ENCODE results near the gene RFX8. TPM values are rescaled to one million over a fixed set of nuclear protein-coding genes. Genes with fewer than 3 reads are reported as not detected.

Gene RFX8
- polyA plus RNA-seq, 3 donors, result not detected

- Mint-ChIP-seq H3K4me1 (peaks cover 14% of the 10 kb centered on the region), H3K9me3 (peaks cover 0 to 4% (median 0%) of the 10 kb centered on the region in 7 donors), H3K27ac (no peak overlapping the region), H3K36me3 (peaks cover 0 to 5% of the 10 kb centered on the region in 2 donors), H3K27me3 (ENCODE audit: low read depth in 3 of 3) (peaks cover 34 to 50% (median 37%) of the 10 kb centered on the region in 3 donors), H3K4me3 (no peak overlapping the region)
- Histone ChIP-seq H3K36me3 (replicated peaks in 1 of 2; ENCODE audit: control insufficient read depth in 1 of 2, insufficient read depth in 2 of 2, low read length in 2 of 2) (no peaks in the 10 kb centered on the region), H3K79me2 (ENCODE audit: insufficient read depth, low read length) (no peaks in the 10 kb centered on the region), H3K4me1 (ENCODE audit: control insufficient read depth in 1 of 2, insufficient read depth in 2 of 2, low read length in 2 of 2) (peaks cover 11 to 17% of the 10 kb centered on the region in 2 donors), H3K4me3 (replicated peaks in 1 of 3; ENCODE audit: low read depth in 2 of 3, low read length in 3 of 3) (no peak overlapping the region), H3K4me2 (replicated peaks; ENCODE audit: extremely low read depth, low read length, poor library complexity, severe bottlenecking) (no peak overlapping the region), H3K9me3 (replicated peaks in 1 of 2; ENCODE audit: control insufficient read depth in 1 of 2, insufficient read depth in 1 of 2, low read length in 2 of 2) (peaks cover 0 to 16% of the 10 kb centered on the region in 2 donors), H2AFZ (ENCODE audit: insufficient read depth, low read depth, low read length, poor library complexity, severe bottlenecking) (no peak overlapping the region), H3K27ac (ENCODE audit: low read depth in 1 of 2, low read length in 2 of 2) (no peak overlapping the region), H3K27me3 (ENCODE audit: control insufficient read depth in 2 of 2, insufficient read depth in 2 of 2, low read length in 2 of 2) (peaks cover 34 to 35% of the 10 kb centered on the region in 2 donors), H3K9ac (ENCODE audit: insufficient read depth, low read length, poor library complexity, severe bottlenecking) (no peak overlapping the region), H4K20me1 (ENCODE audit: insufficient read depth, low read length) (no peaks in the 10 kb centered on the region)
- no peak for TF ChIP-seq CTCF (IDR thresholded peaks at IDR 0.05)
- no peak for DNase-seq
- 92% methylated on average over 3 of the region's 7 CpGs for WGBS (ENCODE audit: insufficient coverage)
- intact Hi-C loops (cut with micrococcal nuclease), result no loop called here
Observed at GRCh38 chr2:101383016-101383541, 91.8 kb downstream of the RFX8 start.

GRCh38 chr2:101382442-101382841, 92.5 kb downstream of the RFX8 start:
- H3K79me2 ChIP-seq (ENCODE audit: insufficient read depth, low read length), result no peaks in the 10 kb centered on the region
- no peak for DNase-seq
- intact Hi-C loops (cut with micrococcal nuclease), result no loop called here
- peaks cover 0 to 10% of the 10 kb centered on the region in 2 donors for H3K9me3 ChIP-seq (replicated peaks in 1 of 2; ENCODE audit: control insufficient read depth in 1 of 2, insufficient read depth in 1 of 2, low read length in 2 of 2)
- H3K4me1 ChIP-seq (ENCODE audit: control insufficient read depth in 1 of 2, insufficient read depth in 2 of 2, low read length in 2 of 2), result peaks cover 7 to 13% of the 10 kb centered on the region in 2 donors
- Mint-ChIP-seq H3K4me3 (no peak overlapping the region), H3K27ac (no peak overlapping the region), H3K27me3 (ENCODE audit: low read depth in 3 of 3) (peaks cover 28 to 44% (median 31%) of the 10 kb centered on the region in 3 donors), H3K4me1 (peaks cover 10% of the 10 kb centered on the region), H3K36me3 (peaks cover 0 to 5% of the 10 kb centered on the region in 2 donors), H3K9me3 (peaks cover 0 to 4% (median 0%) of the 10 kb centered on the region in 7 donors)
- peaks cover 28% of the 10 kb centered on the region in 2 donors for H3K27me3 ChIP-seq (ENCODE audit: control insufficient read depth in 2 of 2, insufficient read depth in 2 of 2, low read length in 2 of 2)
- no peak for TF ChIP-seq CTCF (IDR thresholded peaks at IDR 0.05)
- no peak overlapping the region for H2AFZ ChIP-seq (ENCODE audit: insufficient read depth, low read depth, low read length, poor library complexity, severe bottlenecking)
- no peak overlapping the region for H3K4me3 ChIP-seq (replicated peaks in 1 of 3; ENCODE audit: low read depth in 2 of 3, low read length in 3 of 3)
- H3K27ac ChIP-seq (ENCODE audit: low read depth in 1 of 2, low read length in 2 of 2), result no peak overlapping the region
- no peak overlapping the region for H3K9ac ChIP-seq (ENCODE audit: insufficient read depth, low read length, poor library complexity, severe bottlenecking)
- 71% methylated on average over 1 of the region's 2 CpGs for WGBS (ENCODE audit: insufficient coverage)
- H3K36me3 ChIP-seq (replicated peaks in 1 of 2; ENCODE audit: control insufficient read depth in 1 of 2, insufficient read depth in 2 of 2, low read length in 2 of 2), result no peaks in the 10 kb centered on the region
- H3K4me2 ChIP-seq (replicated peaks; ENCODE audit: extremely low read depth, low read length, poor library complexity, severe bottlenecking), result no peak overlapping the region
- no peaks in the 10 kb centered on the region for H4K20me1 ChIP-seq (ENCODE audit: insufficient read depth, low read length)
